Measurements from ENCODE around the gene MAP2K5.

Gene MAP2K5

DNA sequence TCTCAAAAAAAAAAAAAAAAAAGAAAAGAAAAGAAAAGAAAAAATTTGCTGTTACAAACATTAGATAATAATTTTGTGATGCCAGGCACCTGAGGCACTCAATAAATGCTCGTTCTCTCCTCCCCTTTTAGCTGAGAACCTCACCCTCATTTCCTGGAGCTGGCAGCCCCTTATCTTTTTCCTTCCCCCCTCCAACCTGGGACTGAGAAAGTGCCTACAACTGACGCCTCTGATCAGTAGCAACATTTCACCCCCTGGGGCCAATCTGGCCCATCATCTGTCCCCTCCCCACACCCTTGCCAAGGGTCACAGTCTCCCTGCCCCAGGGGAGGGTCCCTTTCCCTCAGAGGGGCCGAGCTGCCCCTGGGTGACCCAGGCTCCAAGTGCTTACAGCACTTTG lies 309.9 kb downstream of the MAP2K5 start:
- peaks cover 13% of the 10 kb centered on the region for H3K4me1 Mint-ChIP-seq
- no peak overlapping the region for H3K4me3 Mint-ChIP-seq
- H3K27ac Mint-ChIP-seq = no peak overlapping the region
- no peaks in the 10 kb centered on the region for H3K36me3 Mint-ChIP-seq
- DNase-seq (ENCODE audit: low spot score in 2 of 2) (no peak), ATAC-seq (ENCODE audit: low read depth) (no peak)
- no peaks in the 10 kb centered on the region for H3K9me3 Mint-ChIP-seq
- peaks cover 10% of the 10 kb centered on the region for H3K27me3 Mint-ChIP-seq

DNA sequence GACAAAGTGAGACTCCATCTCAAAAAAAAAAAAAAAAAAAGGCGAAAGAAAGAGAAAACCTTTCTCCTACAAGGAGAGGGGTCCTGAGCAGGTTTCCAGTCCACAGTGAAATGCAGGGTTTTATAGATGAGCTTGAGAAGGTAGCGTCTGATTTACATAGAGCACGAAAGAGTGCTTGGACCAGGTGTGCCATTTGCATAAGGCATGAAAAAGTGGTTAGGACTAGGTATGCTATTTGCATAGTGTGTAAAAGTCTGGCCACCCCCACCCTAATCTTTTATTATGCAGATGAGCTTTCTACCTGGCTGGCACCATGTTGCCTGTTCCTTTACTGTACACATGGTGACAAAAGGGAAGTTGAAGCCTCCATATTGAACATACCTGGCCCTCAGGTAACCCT lies 311.0 kb downstream of the MAP2K5 start:
- Mint-ChIP-seq H3K4me1 (peaks cover 13% of the 10 kb centered on the region), H3K9me3 (no peaks in the 10 kb centered on the region), H3K4me3 (peak overlapping the region; percentile 41), H3K27ac (no peak overlapping the region), H3K36me3 (no peaks in the 10 kb centered on the region), H3K27me3 (peaks cover 6% of the 10 kb centered on the region)
- ATAC-seq (ENCODE audit: low read depth) (peak; percentile 80), DNase-seq (ENCODE audit: low spot score in 2 of 2) (no peak)

DNA sequence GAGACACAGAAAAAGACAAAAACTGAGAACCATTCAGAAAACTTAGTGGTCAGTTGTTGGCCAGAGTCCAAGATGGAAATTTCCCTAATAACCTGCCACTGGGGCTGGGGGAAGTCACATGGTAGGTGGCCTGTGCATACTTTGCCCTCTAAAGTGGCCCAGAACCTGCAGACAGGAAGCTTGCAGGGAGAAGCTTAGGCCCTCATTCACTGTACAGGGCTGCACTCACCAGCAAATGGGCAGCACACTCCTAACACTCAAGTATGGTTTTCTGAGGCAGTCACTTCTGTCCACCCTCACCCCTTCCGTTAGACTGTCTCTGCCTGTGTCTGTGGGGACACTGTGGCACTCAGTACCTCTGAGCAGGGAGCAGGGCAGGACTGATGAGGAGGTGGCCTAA lies 311.9 kb downstream of the MAP2K5 start:
- H3K27ac Mint-ChIP-seq = no peak overlapping the region
- H3K9me3 Mint-ChIP-seq = no peaks in the 10 kb centered on the region
- no peak for DNase-seq (ENCODE audit: low spot score in 2 of 2)
- H3K27me3 Mint-ChIP-seq = peaks cover 6% of the 10 kb centered on the region
- no peaks in the 10 kb centered on the region for H3K36me3 Mint-ChIP-seq
- peaks cover 13% of the 10 kb centered on the region for H3K4me1 Mint-ChIP-seq
- ATAC-seq (ENCODE audit: low read depth) = no peak
- no peak overlapping the region for H3K4me3 Mint-ChIP-seq

DNA sequence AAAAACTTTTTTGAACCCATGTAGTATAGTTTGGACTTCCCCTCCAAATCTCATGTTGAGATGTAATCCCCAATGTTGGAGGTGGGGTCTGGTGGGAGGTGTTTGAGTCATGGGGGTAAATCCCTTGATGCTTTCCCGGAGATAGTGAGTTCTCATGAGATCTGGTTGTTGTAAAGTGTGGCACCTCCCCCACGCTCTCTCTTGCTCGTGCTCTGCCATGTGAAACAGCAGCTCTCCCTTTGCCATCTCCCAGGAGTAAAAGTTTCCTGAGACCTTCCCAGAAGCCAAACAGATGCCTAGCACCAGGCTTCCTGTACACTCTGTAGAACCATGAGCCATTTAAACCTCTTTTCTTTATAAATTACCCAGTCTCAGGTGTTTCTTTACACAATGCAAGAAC lies 313.3 kb downstream of the MAP2K5 start:
- no peaks in the 10 kb centered on the region for H3K36me3 Mint-ChIP-seq
- DNase-seq (ENCODE audit: low spot score in 2 of 2) (no peak), ATAC-seq (ENCODE audit: low read depth) (no peak)
- H3K9me3 Mint-ChIP-seq = no peaks in the 10 kb centered on the region
- H3K27ac Mint-ChIP-seq = no peak overlapping the region
- peaks cover 16% of the 10 kb centered on the region for H3K4me1 Mint-ChIP-seq
- no peak overlapping the region for H3K4me3 Mint-ChIP-seq
- peaks cover 2% of the 10 kb centered on the region for H3K27me3 Mint-ChIP-seq

Data from memory B cell (primary cell).